Astrocyte of the cerebellum (primary cell): ENCODE data around the gene VDR.

Experiments used
- DNase-seq: peaks from one replicate; pipeline ENCODE4 v3.0.0-alpha.2; 2011; ENCODE audit warnings: low read depth
- H3K4me3 ChIP-seq: 2 replicates; pipeline ENCODE4 v1.5.1; 2011; ENCODE audit warnings: mild to moderate bottlenecking, low read depth, low read length, moderate library complexity
- in situ Hi-C: cut with HindIII; loops from 2 replicates; pipeline ENCODE4 v1.10.0; 2017; ENCODE audit warnings: low sequenced_read_pairs
- TF ChIP-seq, protein P1 (sequence below): IDR thresholded peaks from 2 replicates; pipeline ENCODE4 v1.5.1; 2012; ENCODE audit warnings: low read length, low read depth, moderate library complexity, mild to moderate bottlenecking; ENCODE audit errors: missing control alignments

Gene VDR

DNA sequence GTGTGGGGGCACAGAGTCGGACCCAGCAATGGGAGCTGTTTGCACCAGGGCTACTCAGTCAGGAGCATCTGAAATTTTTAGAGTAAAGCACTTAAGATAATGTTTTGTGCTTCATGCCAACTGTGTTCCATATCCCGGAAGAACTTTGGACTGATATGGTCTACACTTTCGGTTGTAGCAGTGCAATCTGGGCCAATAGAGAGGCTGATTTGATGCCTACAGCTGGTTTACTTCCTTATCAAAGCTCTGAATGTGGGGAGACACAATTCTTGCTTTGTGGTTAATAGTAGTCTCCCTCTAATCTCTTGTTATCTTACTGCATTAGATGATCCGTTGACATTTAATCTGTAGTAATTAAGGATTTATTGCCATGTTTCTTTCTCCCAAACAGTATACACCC lies 7.8 kb upstream of the VDR start:
- DNase-seq: no peak
- H3K4me3 ChIP-seq: no peak overlapping the region
- in situ Hi-C loops: loop anchor here (10.0 kb wide), 1 partner anchor 52 kb away; the partner anchor contains the start of gene TMEM106C
- TF ChIP-seq, protein P1, sequence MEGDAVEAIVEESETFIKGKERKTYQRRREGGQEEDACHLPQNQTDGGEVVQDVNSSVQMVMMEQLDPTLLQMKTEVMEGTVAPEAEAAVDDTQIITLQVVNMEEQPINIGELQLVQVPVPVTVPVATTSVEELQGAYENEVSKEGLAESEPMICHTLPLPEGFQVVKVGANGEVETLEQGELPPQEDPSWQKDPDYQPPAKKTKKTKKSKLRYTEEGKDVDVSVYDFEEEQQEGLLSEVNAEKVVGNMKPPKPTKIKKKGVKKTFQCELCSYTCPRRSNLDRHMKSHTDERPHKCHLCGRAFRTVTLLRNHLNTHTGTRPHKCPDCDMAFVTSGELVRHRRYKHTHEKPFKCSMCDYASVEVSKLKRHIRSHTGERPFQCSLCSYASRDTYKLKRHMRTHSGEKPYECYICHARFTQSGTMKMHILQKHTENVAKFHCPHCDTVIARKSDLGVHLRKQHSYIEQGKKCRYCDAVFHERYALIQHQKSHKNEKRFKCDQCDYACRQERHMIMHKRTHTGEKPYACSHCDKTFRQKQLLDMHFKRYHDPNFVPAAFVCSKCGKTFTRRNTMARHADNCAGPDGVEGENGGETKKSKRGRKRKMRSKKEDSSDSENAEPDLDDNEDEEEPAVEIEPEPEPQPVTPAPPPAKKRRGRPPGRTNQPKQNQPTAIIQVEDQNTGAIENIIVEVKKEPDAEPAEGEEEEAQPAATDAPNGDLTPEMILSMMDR: no peak

DNA sequence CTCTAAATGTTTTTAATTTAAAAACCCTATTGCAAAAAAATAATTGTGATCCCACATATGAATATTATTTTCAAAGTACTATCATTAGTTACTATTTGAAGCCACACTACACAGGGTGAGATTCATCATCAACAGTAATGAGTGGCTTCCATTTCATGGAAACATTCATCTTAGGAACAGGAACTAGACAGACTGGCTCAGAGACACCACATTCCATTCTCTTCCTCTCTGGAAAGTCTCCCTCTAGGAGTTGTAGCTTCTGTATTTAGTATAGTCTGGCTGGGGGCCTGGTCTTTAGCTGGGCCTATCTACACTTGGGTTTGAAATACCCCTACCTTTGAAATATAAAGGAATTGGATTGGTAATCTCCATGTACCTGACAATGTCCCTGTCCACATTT lies 6.2 kb upstream of the VDR start:
- in situ Hi-C loops: loop anchor here (10.0 kb wide), 1 partner anchor 54 kb away; the partner anchor contains the start of gene TMEM106C
- TF ChIP-seq, protein P1: no peak
- H3K4me3 ChIP-seq: no peak overlapping the region
- DNase-seq: no peak

DNA sequence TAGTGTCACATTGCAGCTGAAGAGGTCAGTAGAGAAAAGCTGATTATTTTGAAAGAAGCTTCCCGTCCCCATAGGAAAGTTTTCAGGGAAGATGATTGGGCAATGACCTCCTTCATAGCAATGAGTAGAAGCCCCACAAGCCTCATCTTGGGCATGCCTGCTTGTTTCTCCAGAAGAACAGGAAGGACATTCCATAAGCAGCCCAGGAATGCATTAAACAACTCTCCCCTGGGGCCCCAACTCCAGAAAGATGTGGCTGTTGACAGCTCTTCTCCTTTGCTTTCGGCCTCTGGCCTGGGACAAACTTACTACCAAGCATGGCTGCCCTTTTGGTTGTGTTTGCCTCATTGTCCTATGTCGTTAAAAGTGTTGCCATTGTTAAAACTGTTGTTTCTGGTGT lies 5.7 kb upstream of the VDR start:
- in situ Hi-C loops: loop anchor here (10.0 kb wide), 1 partner anchor 54 kb away; the partner anchor contains the start of gene TMEM106C
- no peak for DNase-seq
- no peak overlapping the region for H3K4me3 ChIP-seq
- TF ChIP-seq, protein P1: no peak

DNA sequence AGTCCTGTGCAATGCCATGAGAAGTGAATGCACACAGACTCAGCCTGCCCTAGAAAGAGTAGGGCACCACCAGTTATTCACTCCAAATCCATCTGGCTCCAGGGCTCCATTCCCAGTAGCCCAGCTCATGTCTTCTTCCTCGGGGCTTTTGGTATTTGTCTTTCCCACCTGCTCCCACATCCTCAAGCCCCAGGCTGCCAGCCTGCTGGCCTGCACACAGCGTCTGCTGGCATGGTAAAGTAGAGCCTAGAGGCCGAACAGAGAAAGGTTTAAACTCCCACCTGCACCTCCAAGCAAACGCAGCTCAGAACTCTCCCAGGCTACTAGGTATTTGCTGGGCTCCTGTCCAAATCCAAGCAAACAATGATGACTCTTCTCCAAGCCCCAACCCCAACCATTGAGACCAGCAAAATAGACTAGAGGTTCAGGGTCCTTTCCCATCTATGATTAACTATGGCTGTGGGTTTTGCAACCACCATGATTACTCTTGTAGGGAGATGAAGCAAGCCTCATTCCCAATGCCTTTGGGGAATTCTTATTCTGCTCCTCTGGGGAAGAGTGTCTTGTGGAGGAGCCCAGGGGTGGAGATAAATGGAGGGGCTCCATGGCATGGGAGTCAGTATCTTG lies 5.2 kb upstream of the VDR start:
- TF ChIP-seq, protein P1: no peak
- DNase-seq: no peak
- in situ Hi-C loops: loop anchor here (10.0 kb wide), 1 partner anchor 55 kb away; the partner anchor contains the start of gene TMEM106C

DNA sequence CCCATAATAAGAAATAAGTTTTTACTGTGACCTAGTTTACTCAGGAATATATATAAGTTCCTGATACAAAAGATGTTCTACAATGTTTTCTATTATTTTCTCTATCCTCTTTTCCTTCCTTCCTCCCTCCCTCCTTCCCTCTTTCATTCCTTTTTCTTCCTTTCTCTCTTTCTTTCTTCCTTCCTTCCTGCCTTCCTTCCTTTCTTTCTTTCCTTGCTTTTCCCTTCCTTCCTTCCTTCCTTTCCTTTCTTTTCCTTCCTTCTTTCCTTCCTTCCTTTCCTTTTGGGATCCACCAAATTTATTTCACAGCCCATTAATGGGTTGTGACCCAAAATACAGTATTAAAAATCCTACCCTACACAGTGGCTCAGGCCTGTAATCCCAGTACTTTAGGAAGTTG lies 3.9 kb upstream of the VDR start:
- in situ Hi-C loops: no loop called here
- TF ChIP-seq, protein P1: no peak
- DNase-seq: no peak
- H3K4me3 ChIP-seq: no peak overlapping the region

More for the DNA sequence above, 5.2 kb upstream of the VDR start:
- H3K4me3 ChIP-seq: no peak overlapping the region

DNA sequence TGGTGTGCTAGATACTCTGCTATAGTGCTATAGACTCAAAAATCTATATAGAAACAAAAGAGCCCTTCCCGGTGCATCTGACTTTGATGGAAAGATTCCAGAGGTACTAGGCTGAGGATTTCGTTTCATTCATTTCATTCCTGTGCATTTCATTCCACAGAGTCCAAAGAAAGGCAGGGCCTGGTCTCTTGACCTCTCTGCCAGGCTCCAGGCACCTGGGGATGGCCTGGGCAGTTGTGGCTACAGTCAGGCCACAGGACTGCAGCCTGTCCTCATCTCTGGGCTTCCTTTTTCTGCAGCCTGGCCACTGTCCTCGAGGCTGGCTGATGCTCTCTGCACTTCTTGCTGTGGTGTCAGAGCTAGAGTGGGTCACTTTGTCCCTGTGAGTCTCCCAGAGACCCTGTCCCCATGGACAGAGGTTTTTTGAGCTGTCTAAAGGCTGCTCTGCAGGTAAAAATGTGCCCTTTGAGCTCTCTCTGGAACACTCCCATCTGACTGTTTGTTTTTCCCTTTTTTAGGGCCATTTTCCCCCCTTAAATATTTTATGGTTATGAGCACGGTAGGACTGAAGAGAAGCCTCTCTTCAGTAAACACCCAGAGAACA lies 3.2 kb upstream of the VDR start:
- no peak overlapping the region for H3K4me3 ChIP-seq
- in situ Hi-C loops: no loop called here
- TF ChIP-seq, protein P1: no peak
- DNase-seq: no peak
